CD4-positive, alpha-beta T cell treated with Interleukin-2 at 100 ng/mL for 4 hours (primary cell): ENCODE results near the gene SCUBE1.

Experiments
- DNase-seq: peaks from one replicate; pipeline ENCODE4 v3.0.0-alpha.2; 2020; ENCODE audit warnings: low spot score

Gene SCUBE1

DNA sequence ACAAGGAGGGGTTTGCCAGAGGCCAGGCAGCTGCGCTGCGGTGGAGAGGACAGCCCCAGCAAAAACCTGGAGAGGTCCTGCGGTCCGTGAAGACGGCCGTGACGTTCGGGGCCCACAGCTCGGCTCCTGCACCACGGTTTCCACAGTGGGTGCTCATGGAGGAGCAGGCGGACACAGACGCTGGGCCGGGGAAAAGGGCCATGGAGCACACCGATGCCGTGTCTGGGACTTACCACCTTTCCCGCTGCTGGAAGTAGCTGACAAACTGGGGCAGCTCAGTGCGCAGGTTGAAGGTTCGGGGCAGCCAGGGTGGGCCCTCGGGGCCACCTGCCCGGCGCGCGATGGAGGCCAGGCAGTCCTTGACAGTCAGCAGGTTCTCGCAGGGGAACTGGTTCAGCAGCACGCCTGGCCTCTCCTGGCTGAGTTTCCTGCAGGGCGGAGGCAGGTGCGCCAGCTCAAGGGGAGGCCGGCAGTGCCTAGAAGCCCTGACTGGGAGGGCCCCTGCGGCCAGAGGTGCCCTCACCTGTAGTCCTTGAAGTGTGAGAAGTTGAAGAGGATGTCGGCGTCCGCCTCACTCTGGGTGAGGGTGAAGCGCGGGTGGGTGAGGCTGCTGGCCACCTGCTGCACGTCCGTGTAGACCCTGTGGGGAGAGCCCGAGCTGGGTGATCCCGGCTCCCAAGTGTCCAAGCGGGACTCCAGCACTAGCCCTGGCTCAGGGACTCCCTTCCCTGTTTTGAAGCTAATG is 169.0 kb downstream of the SCUBE1 start:
- DNase-seq: no peak

GRCh38 chr22:43173566-43173965 is 169.6 kb downstream of the SCUBE1 start:
- no peak for DNase-seq

- DNase-seq: no peak
These were observed 171.0 kb downstream of the SCUBE1 start for GRCh38 chr22:43172191-43172590.

DNA sequence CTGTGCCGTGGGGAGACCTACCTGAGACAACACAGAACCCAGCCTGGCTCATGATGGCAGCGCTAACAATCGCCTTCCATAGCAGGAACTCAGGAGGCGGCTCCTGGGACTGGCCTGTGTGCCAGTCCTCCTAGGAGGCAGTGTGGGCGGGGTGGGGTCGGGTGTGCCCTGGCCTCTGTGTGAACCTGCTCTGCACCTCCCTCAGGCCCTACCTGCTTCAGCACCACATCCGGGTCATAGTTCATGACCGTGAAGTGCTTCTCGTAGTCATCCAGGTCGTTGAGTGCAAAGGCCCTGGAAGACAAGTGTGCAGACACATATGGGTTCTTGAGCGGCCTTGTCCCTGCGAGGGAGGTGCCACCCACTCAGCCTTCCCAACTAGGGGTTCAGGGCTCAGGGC is 171.6 kb downstream of the SCUBE1 start:
- no peak for DNase-seq

DNA sequence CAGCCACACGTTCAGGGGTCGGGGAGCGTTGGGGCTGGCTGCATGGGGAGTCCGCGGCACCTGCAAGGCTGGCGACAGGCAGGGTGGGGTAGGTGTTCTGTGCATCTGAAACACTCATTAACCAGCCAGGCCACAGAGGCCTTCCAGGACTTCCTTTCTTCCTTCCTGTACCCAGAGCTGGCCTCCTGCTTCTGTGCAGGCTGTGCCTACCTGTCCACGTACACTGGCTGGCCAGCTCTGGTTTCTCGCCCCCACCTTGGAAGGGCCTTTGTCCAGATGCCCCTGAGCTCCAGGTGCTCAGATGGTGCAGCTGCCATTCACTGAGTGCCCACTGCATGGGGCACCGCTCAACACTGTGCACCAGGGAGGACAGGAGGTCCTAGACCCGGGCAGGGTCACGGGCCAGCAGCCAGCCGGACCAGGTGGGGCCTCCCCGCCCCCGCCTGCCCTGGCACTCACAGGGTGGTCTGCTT is 172.1 kb downstream of the SCUBE1 start:
- no peak for DNase-seq

DNA sequence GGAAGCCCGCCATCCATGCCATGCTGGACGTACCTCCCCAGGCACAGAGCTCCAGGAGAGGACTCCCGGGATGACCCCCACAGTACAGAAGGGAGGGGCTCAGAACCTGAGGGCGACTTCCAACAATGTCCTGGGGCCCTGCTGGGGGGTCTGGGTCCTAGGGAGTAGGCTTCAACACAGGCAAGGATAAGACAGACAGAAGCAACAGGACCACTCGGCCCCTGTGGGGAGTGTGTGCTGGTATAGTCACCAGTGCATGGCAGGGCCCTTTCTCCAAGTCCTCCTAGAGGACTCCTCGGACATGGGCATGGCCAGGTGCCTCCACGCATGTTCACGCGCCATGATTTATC is 173.1 kb downstream of the SCUBE1 start:
- no peak for DNase-seq

DNA sequence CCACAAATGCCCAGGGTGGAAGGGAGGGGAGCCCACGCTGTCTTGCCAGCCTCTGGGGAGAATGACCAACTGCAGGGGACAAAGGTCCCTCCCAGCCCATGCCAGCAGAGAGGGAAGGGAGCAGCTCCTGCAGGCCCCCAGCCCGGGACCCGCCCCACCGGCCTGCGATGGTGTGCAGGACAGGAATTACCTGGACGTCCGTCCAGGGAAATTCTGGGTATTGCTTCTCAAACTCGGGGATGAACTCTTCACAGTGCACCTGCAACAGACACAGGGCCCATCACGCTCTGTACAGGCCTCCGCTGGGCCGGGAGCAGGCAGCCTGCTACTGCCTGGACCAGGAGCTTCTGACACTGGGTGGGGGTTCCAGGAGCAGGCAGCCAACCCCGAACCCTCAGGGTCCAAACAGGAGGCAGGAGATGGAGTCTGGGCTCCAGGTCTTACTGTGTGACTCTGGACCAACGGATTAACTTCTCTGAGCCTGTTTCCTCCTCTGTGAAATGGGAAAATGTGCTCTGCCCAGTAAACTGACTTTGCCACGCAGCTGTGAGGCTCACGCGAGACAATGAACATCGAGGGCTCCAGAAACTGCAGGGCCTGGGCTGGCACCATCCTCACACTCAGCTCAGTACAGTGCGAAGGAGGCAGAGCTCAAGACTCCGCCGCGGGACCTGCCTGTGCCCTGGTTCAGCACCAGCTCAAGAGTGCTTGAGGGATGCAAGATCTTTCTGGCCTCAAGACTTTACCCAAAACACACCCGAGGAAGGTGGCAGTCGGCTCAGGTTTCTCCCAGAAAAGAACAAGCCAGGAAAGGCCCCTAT is 173.7 kb downstream of the SCUBE1 start:
- DNase-seq: no peak

GRCh38 chr22:43168471-43169309 is 174.5 kb downstream of the SCUBE1 start:
- DNase-seq: no peak

GRCh38 chr22:43167001-43167589 is 176.1 kb downstream of the SCUBE1 start:
- no peak for DNase-seq

DNA sequence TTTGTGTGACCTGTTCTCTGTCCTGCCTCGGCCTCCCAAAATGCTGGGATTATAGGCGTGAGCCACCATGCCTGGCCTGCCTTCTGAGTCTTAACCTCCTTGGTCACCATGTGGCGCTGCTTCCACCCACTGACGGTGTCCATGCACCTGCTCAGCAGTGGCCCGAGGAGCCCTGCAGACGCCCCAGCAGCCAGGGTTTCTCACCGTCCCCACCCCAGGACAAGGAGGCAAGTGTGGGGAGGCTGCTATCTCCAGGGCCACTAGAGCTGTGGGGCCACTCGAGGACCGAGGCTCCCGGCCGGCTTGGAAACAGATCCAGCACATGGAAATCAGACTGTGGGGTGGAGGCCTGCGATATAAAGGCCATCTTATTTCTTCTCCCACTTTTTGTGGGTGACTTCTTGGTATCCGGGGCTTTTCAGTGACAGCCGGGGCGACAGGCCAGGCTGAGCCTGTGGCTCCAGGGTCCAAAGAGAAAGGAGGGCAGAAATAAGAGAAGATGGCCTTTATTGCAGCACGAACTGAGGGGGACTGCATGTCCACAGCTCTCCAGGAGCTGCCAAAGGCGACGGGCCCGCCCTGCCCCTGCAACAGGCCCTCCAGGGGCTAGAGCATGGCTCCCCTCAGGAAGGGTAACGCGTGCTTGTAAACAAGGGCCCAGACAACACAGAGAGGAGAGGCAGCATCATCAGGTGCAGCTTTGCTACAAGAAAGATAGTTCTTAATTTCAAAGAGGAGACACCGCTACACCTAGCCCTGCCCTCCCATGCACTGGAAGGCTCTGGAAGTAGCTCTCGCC is 176.8 kb downstream of the SCUBE1 start:
- no peak for DNase-seq

DNA sequence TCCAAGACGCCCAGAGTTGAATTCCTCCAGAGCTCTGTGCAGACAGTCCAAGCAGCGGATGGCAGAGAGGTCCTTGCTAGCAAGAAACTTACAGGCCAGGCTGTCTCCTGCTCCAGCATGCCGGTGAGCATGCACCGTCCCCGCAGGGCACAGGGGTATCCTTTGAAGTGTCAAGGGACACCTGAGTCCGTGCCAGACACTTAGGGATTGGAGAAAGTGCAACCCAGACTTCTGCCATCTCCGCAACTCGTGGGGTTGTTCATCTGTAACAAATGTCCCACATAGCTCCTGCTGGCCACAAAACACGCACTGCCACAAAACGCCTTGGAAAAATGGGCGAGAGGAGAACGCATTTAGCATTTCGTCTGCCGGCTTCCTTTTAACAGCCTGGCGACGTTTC is 178.5 kb downstream of the SCUBE1 start:
- no peak for DNase-seq

GRCh38 chr22:43163241-43163795 is 179.9 kb downstream of the SCUBE1 start:
- no peak for DNase-seq

GRCh38 chr22:43162412-43163150 is 180.6 kb downstream of the SCUBE1 start:
- DNase-seq: no peak

- DNase-seq: no peak
These were observed 182.6 kb downstream of the SCUBE1 start for GRCh38 chr22:43160497-43161126.

- no peak for DNase-seq
These were observed 183.5 kb downstream of the SCUBE1 start for GRCh38 chr22:43159484-43160178.

GRCh38 chr22:43158778-43159483 is 184.2 kb downstream of the SCUBE1 start:
- DNase-seq: no peak

GRCh38 chr22:43157874-43158546 is 185.2 kb downstream of the SCUBE1 start:
- no peak for DNase-seq

DNA sequence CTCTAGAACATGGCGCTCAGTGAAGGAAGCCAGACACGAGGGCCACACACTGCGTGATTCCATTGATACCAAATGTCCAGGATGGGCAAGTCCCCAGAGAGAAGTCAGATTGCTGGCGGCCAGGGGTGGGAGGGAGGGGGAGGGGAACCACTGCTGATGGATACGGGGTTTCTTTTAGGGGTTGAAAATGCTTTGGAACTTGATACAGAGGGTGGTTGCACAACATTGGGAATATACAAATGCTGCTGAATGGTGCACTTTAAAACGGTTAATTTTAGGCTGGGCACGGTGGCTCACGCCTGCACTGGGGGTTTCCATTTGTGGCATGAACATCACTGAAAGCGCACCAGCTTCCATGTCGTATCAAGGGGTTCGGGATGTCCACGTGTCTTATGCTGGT is 186.8 kb downstream of the SCUBE1 start:
- no peak for DNase-seq
